MM.1S (cell line): Measurements from ENCODE around the gene KIAA0930.

Experiments
- DNase-seq: peaks from one replicate; pipeline ENCODE4 v3.0.0-alpha.2; 2015
- H2AFZ ChIP-seq: fragments of 300-600 bp; sonication (generic); 2 replicates; pipeline ENCODE4 v1.6.0; 2016; ENCODE audit warnings: antibody characterized with exemption, low read length
- H3F3A ChIP-seq: fragments of 300-600 bp; sonication (generic); 2 replicates; pipeline ENCODE4 v1.6.1; 2016; ENCODE audit warnings: mild to moderate bottlenecking, antibody characterized with exemption, low read length, moderate library complexity, mixed read lengths; ENCODE audit not compliant: insufficient read depth
- H3K27ac ChIP-seq: fragments of 300-600 bp; sonication (generic); 2 replicates; pipeline ENCODE4 v1.5.1; 2016; ENCODE audit warnings: mild to moderate bottlenecking, low read length
- H3K27me3 ChIP-seq: fragments of 300-600 bp; sonication (generic); replicated peaks from 2 replicates; pipeline ENCODE4 v1.6.0; 2016; ENCODE audit warnings: low read length; ENCODE audit not compliant: insufficient read depth
- H3K36me3 ChIP-seq: fragments of 300-600 bp; sonication (generic); replicated peaks from 2 replicates; pipeline ENCODE4 v1.6.1; 2016; ENCODE audit warnings: mild to moderate bottlenecking, low read length, mixed read lengths; ENCODE audit not compliant: insufficient read depth
- H3K4me1 ChIP-seq: fragments of 300-600 bp; sonication (generic); 2 replicates; pipeline ENCODE4 v1.6.1; 2016; ENCODE audit warnings: low read length, mixed read lengths
- H3K4me2 ChIP-seq: fragments of 300-600 bp; sonication (generic); 2 replicates; pipeline ENCODE4 v1.6.0; 2016; ENCODE audit warnings: low read depth, low read length
- H3K4me3 ChIP-seq: fragments of 300-600 bp; sonication (generic); 2 replicates; pipeline ENCODE4 v1.5.1; 2016; ENCODE audit warnings: low read length, mixed read lengths
- H3K79me2 ChIP-seq: fragments of 300-600 bp; sonication (generic); 2 replicates; pipeline ENCODE4 v1.6.1; 2016; ENCODE audit warnings: mixed run types, low read length, mixed read lengths
- H3K9ac ChIP-seq: fragments of 300-600 bp; sonication (generic); 2 replicates; pipeline ENCODE4 v1.6.1; 2016; ENCODE audit warnings: low read length, mixed read lengths
- H3K9me2 ChIP-seq: fragments of 300-600 bp; sonication (generic); replicated peaks from 2 replicates; pipeline ENCODE4 v1.6.1; 2016; ENCODE audit warnings: mild to moderate bottlenecking, low read length, mixed read lengths; ENCODE audit not compliant: insufficient read depth
- H3K9me3 ChIP-seq: fragments of 300-600 bp; sonication (generic); replicated peaks from 2 replicates; pipeline ENCODE4 v1.6.1; 2016; ENCODE audit warnings: mild to moderate bottlenecking, low read length, mixed read lengths; ENCODE audit not compliant: insufficient read depth
- H4K20me1 ChIP-seq: fragments of 300-600 bp; sonication (generic); 2 replicates; pipeline ENCODE4 v1.6.1; 2016; ENCODE audit warnings: mild to moderate bottlenecking, low read length, moderate library complexity, mixed read lengths; ENCODE audit not compliant: insufficient read depth
- EZH2 ChIP-seq: fragments of 300-600 bp; sonication (generic); optimal IDR thresholded peaks from 2 replicates; pipeline ENCODE3; 2017; ENCODE audit warnings: low read depth, mild to moderate bottlenecking, antibody characterized with exemption, low read length, mixed read lengths
- EZH2phosphoT487 ChIP-seq: fragments of 300-600 bp; sonication (generic); IDR thresholded peaks from 2 replicates; pipeline ENCODE4 v1.6.1; 2018; ENCODE audit warnings: antibody characterized with exemption, low read length
- TF ChIP-seq, protein P1 (sequence below): fragments of 300-600 bp; sonication (generic); IDR thresholded peaks from 2 replicates; pipeline ENCODE4 v1.5.1; 2016; ENCODE audit warnings: antibody characterized with exemption, low read length, mixed read lengths

Gene KIAA0930

GRCh38 chr22:45155050-45155840 lies 85.4 kb downstream of the KIAA0930 start:
- H3K36me3 ChIP-seq, result no peaks in the 10 kb centered on the region
- H3K4me2 ChIP-seq, result no peak overlapping the region
- H3K9ac ChIP-seq, result no peak overlapping the region
- TF ChIP-seq, protein P1, sequence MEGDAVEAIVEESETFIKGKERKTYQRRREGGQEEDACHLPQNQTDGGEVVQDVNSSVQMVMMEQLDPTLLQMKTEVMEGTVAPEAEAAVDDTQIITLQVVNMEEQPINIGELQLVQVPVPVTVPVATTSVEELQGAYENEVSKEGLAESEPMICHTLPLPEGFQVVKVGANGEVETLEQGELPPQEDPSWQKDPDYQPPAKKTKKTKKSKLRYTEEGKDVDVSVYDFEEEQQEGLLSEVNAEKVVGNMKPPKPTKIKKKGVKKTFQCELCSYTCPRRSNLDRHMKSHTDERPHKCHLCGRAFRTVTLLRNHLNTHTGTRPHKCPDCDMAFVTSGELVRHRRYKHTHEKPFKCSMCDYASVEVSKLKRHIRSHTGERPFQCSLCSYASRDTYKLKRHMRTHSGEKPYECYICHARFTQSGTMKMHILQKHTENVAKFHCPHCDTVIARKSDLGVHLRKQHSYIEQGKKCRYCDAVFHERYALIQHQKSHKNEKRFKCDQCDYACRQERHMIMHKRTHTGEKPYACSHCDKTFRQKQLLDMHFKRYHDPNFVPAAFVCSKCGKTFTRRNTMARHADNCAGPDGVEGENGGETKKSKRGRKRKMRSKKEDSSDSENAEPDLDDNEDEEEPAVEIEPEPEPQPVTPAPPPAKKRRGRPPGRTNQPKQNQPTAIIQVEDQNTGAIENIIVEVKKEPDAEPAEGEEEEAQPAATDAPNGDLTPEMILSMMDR, result no peak
- no peak for TF ChIP-seq EZH2
- TF ChIP-seq EZH2phosphoT487, result no peak
- H3K4me1 ChIP-seq, result no peaks in the 10 kb centered on the region
- H3K79me2 ChIP-seq, result no peaks in the 10 kb centered on the region
- H3K9me2 ChIP-seq, result no peaks in the 10 kb centered on the region
- DNase-seq, result no peak
- H3K9me3 ChIP-seq, result no peaks in the 10 kb centered on the region
- H4K20me1 ChIP-seq, result no peaks in the 10 kb centered on the region
- H3K4me3 ChIP-seq, result no peak overlapping the region
- H3F3A ChIP-seq, result no peaks in the 10 kb centered on the region
- H3K27ac ChIP-seq, result no peak overlapping the region
- H3K27me3 ChIP-seq, result no peaks in the 10 kb centered on the region
- no peak overlapping the region for H2AFZ ChIP-seq

GRCh38 chr22:45154383-45154782 lies 86.3 kb downstream of the KIAA0930 start:
- Histone ChIP-seq H3K36me3 (no peaks in the 10 kb centered on the region), H3K4me1 (no peaks in the 10 kb centered on the region)

GRCh38 chr22:45151503-45151902 lies 89.2 kb downstream of the KIAA0930 start:
- no peak overlapping the region for H2AFZ ChIP-seq
- H3F3A ChIP-seq, result no peaks in the 10 kb centered on the region
- no peaks in the 10 kb centered on the region for H3K9me2 ChIP-seq
- H4K20me1 ChIP-seq, result no peaks in the 10 kb centered on the region
- H3K79me2 ChIP-seq, result no peaks in the 10 kb centered on the region
- no peaks in the 10 kb centered on the region for H3K9me3 ChIP-seq
- TF ChIP-seq EZH2phosphoT487, result no peak
- no peak overlapping the region for H3K27ac ChIP-seq
- no peak overlapping the region for H3K9ac ChIP-seq
- no peaks in the 10 kb centered on the region for H3K4me1 ChIP-seq
- no peak overlapping the region for H3K4me3 ChIP-seq
- no peak for DNase-seq
- no peak overlapping the region for H3K4me2 ChIP-seq
- H3K27me3 ChIP-seq, result no peaks in the 10 kb centered on the region
- H3K36me3 ChIP-seq, result no peaks in the 10 kb centered on the region

More at GRCh38 chr22:45154383-45154782, 86.3 kb downstream of the KIAA0930 start:
- Histone ChIP-seq H4K20me1 (no peaks in the 10 kb centered on the region), H2AFZ (no peak overlapping the region), H3K9me3 (no peaks in the 10 kb centered on the region), H3K9me2 (no peaks in the 10 kb centered on the region), H3K4me3 (no peak overlapping the region), H3K27ac (no peak overlapping the region), H3K79me2 (no peaks in the 10 kb centered on the region), H3K9ac (no peak overlapping the region), H3K4me2 (no peak overlapping the region), H3F3A (no peaks in the 10 kb centered on the region), H3K27me3 (no peaks in the 10 kb centered on the region)
- DNase-seq, result no peak
- no peak for TF ChIP-seq EZH2phosphoT487
- TF ChIP-seq, protein P1, result no peak
- no peak for TF ChIP-seq EZH2

GRCh38 chr22:45150139-45150538 lies 90.6 kb downstream of the KIAA0930 start:
- no peak overlapping the region for H3K4me2 ChIP-seq
- H3K9me2 ChIP-seq, result no peaks in the 10 kb centered on the region
- DNase-seq, result no peak
- no peaks in the 10 kb centered on the region for H3K9me3 ChIP-seq
- H3K27me3 ChIP-seq, result no peaks in the 10 kb centered on the region
- no peak for TF ChIP-seq EZH2
- TF ChIP-seq, protein P1, result no peak
- TF ChIP-seq EZH2phosphoT487, result no peak
- H3K27ac ChIP-seq, result no peak overlapping the region
- no peak overlapping the region for H3K9ac ChIP-seq
- no peaks in the 10 kb centered on the region for H3K79me2 ChIP-seq
- no peaks in the 10 kb centered on the region for H3K4me1 ChIP-seq
- H4K20me1 ChIP-seq, result no peaks in the 10 kb centered on the region
- no peaks in the 10 kb centered on the region for H3K36me3 ChIP-seq
- no peak overlapping the region for H3K4me3 ChIP-seq
- H3F3A ChIP-seq, result no peaks in the 10 kb centered on the region
- H2AFZ ChIP-seq, result no peak overlapping the region
